H1 (cell line): ENCODE data around the gene MSI2.

ENCODE experiments used
- EZH2 ChIP-seq: fragments of 200-600 bp; sonication (generic); IDR thresholded peaks from 2 replicates; pipeline ENCODE4 v1.7.1; 2012; ENCODE audit warnings: low read depth, mild to moderate bottlenecking, moderate library complexity, low read length, inconsistent platforms; ENCODE audit not compliant: severe bottlenecking
- POLR2A ChIP-seq, 2 experiments: IDR thresholded peaks; 1 replicate in 1 of 2; 2 replicates in 1 of 2; pipeline ENCODE4 v1.6.1; 2011; ENCODE audit warnings: low read depth in 2 of 2, low read length in 2 of 2, mild to moderate bottlenecking in 2 of 2; ENCODE audit errors: control extremely low read depth in 1 of 2
- SIRT6 ChIP-seq: IDR thresholded peaks from one replicate; pipeline ENCODE4 v1.7.1; 2012; ENCODE audit warnings: low read length, inconsistent platforms
- YY1 ChIP-seq: IDR thresholded peaks from 2 replicates; pipeline ENCODE4 v1.6.1; 2011; ENCODE audit warnings: low read depth, mild to moderate bottlenecking, low read length
- TF ChIP-seq, protein P1 (sequence below), 3 experiments: IDR thresholded peaks; 1 replicate in 2 of 3; 2 replicates in 1 of 3; pipeline versions ENCODE4 v1.5.1 to v1.6.1; 2011; ENCODE audit warnings: low read length in 3 of 3, mild to moderate bottlenecking in 3 of 3, inconsistent platforms in 2 of 3, low read depth in 1 of 3, moderate library complexity in 1 of 3; ENCODE audit not compliant: insufficient read depth in 1 of 3; ENCODE audit errors: control extremely low read depth in 1 of 3

DNA sequence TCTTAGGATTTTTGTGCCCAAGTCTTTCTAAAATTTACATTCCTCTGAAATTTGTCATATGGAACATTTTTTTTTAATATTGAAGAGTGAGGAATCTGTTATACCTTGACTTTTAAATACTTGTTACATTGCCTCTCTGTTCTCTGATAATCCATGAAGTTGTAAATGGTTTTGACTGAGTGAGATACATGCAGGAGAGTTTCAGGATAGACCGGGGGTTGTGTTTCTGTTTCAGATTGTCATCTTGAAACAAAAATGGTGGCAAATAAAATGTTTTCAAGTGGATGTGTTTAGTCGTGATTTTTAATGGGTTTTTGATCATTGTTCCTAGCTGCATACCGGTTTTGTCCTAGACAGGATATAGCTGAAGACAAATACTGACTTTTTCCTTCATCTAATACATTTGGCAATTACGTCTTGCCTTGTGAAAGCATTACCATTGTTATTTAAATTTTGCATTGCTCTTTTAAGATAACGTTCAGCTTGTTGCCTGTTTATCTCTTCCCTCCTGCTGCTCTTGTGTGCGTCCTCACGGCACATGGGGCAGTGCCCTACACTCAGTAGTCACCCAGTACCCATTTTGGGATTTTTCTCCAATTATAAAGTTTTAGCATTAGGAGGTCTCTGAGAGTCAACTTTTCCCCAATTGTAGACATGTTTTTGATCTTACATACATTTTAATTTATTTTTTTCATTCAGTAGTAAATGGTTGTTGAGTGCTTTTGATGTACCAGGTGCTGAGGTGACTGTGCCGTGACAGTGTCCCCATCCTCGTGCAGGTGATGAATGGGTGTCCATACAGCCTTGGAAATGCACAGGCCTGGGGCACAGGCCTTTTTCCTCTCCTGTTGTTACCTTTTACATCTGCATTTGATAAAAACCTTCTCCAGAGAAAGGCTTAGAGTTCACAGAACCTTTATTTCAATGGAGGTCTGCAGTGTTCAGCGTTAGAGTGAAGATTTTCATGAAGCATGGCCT, 169.9 kb downstream of the MSI2 start:
- TF ChIP-seq EZH2 (no peak), YY1 (no peak), SIRT6 (no peak), POLR2A (IDR thresholded peaks at IDR 0.05; ENCODE audit: control extremely low read depth in 1 of 2, low read depth in 2 of 2, low read length in 2 of 2) (no peak)
- TF ChIP-seq, protein P1, sequence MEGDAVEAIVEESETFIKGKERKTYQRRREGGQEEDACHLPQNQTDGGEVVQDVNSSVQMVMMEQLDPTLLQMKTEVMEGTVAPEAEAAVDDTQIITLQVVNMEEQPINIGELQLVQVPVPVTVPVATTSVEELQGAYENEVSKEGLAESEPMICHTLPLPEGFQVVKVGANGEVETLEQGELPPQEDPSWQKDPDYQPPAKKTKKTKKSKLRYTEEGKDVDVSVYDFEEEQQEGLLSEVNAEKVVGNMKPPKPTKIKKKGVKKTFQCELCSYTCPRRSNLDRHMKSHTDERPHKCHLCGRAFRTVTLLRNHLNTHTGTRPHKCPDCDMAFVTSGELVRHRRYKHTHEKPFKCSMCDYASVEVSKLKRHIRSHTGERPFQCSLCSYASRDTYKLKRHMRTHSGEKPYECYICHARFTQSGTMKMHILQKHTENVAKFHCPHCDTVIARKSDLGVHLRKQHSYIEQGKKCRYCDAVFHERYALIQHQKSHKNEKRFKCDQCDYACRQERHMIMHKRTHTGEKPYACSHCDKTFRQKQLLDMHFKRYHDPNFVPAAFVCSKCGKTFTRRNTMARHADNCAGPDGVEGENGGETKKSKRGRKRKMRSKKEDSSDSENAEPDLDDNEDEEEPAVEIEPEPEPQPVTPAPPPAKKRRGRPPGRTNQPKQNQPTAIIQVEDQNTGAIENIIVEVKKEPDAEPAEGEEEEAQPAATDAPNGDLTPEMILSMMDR (IDR thresholded peaks at IDR 0.05; ENCODE audit: control extremely low read depth in 1 of 3, insufficient read depth in 1 of 3, low read depth in 1 of 3, low read length in 3 of 3) = no peak
